K562 (cell line): ENCODE results near the gene DIPK2A. TPM values are rescaled to one million over a fixed set of nuclear protein-coding genes. Genes with fewer than 3 reads are reported as not detected.
A peak's percentile ranks its signal among the peaks of the same experiment; 100 is the strongest.

ENCODE experiments used
- ARID1B ChIP-seq: fragments of 450-650 bp; IDR thresholded peaks from 2 replicates; pipeline ENCODE4 v1.6.1; 2016; ENCODE audit warnings: antibody characterized with exemption, mild to moderate bottlenecking, inconsistent platforms
- BACH1 ChIP-seq: fragments of 200-800 bp; sonication (Bioruptor generic); IDR thresholded peaks from 2 replicates; pipeline ENCODE4 v1.6.1; 2016; ENCODE audit warnings: missing genetic modification characterization, missing compliant biosample characterization
- BRF1 ChIP-seq: IDR thresholded peaks from 3 replicates; pipeline ENCODE4 v1.6.1; 2011; ENCODE audit warnings: borderline replicate concordance, mild to moderate bottlenecking; ENCODE audit not compliant: insufficient read length; ENCODE audit errors: extremely low read depth
- DACH1 ChIP-seq: fragments of 450-650 bp; IDR thresholded peaks from 2 replicates; pipeline ENCODE4 v1.6.1; 2018; ENCODE audit not compliant: partially characterized antibody
- FOXK1 ChIP-seq: sonication (generic); formaldehyde crosslinking; IDR thresholded peaks from 2 replicates; pipeline ENCODE4 v1.8.0; 2022; ENCODE audit warnings: missing genetic modification reagents, mild to moderate bottlenecking, borderline replicate concordance
- HDAC2 ChIP-seq: fragments of 450-650 bp; IDR thresholded peaks from 2 replicates; pipeline ENCODE4 v1.6.1; 2016; ENCODE audit warnings: mild to moderate bottlenecking
- HDAC3 ChIP-seq: fragments of 450-650 bp; IDR thresholded peaks from 2 replicates; pipeline ENCODE4 v1.6.1; 2018; ENCODE audit warnings: borderline replicate concordance, mild to moderate bottlenecking, moderate library complexity; ENCODE audit not compliant: partially characterized antibody
- MAFG ChIP-seq: fragments of 450-650 bp; conservative IDR thresholded peaks from 2 replicates; pipeline ENCODE4 v1.6.1; 2016; ENCODE audit warnings: missing genetic modification characterization, missing compliant biosample characterization
- NFRKB ChIP-seq: fragments of 450-650 bp; IDR thresholded peaks from 2 replicates; pipeline ENCODE4 v1.6.1; 2016; ENCODE audit warnings: low read depth
- POLR3G ChIP-seq: IDR thresholded peaks from 2 replicates; pipeline ENCODE4 v1.6.1; 2011; ENCODE audit not compliant: insufficient read length, insufficient replicate concordance; ENCODE audit errors: extremely low read depth
- RFX1 ChIP-seq: fragments of 450-650 bp; IDR thresholded peaks from 2 replicates; pipeline ENCODE4 v1.6.1; 2016; ENCODE audit warnings: mild to moderate bottlenecking, moderate library complexity
- SMAD2 ChIP-seq: fragments of 150-350 bp; IDR thresholded peaks from 2 replicates; pipeline ENCODE4 v1.6.1; 2014; ENCODE audit warnings: low read depth, mild to moderate bottlenecking, low read length
- STAT5B ChIP-seq: fragments of 250-450 bp; sonication (Bioruptor Pico); IDR thresholded peaks from 2 replicates; pipeline ENCODE4 v1.8.0; 2021; ENCODE audit warnings: mild to moderate bottlenecking, inconsistent platforms
- TAL1 ChIP-seq: fragments of 450-650 bp; IDR thresholded peaks from 2 replicates; pipeline ENCODE4 v1.6.1; 2016; ENCODE audit warnings: mild to moderate bottlenecking
- TCFL5 ChIP-seq: fragments of 250-450 bp; sonication (Bioruptor Pico); conservative IDR thresholded peaks from 2 replicates; pipeline ENCODE4 v1.6.1; 2021; ENCODE audit warnings: mild to moderate bottlenecking, moderate library complexity, matching md5 sums
- TEAD2 ChIP-seq: fragments of 450-650 bp; IDR thresholded peaks from 2 replicates; pipeline ENCODE4 v1.6.1; 2016; ENCODE audit warnings: missing genetic modification characterization, control low read depth, missing compliant biosample characterization
- ZC3H4 ChIP-seq: sonication (generic); formaldehyde crosslinking; IDR thresholded peaks from 2 replicates; pipeline ENCODE4 v1.9.0; 2021; ENCODE audit warnings: missing genetic modification reagents, borderline replicate concordance
- ZNF140 ChIP-seq: fragments of 250-450 bp; sonication (Bioruptor Pico); IDR thresholded peaks from 2 replicates; pipeline ENCODE4 v1.8.0; 2021; ENCODE audit warnings: moderate library complexity, mild to moderate bottlenecking, inconsistent platforms
- ZNF764 ChIP-seq: fragments of 250-450 bp; sonication (Bioruptor Pico); IDR thresholded peaks from 2 replicates; pipeline ENCODE4 v1.4.0; 2020; ENCODE audit warnings: low read depth, mild to moderate bottlenecking, moderate library complexity
- polyA plus RNA-seq, 8 experiments: library from polyadenylated mRNA; depleted of rRNA in 4 of 8; stranded (reverse) in 5 of 8; unstranded in 3 of 8; fragments of >200 nt; fragmentation: Nextera tagmentation in 2 of 8; fragmentation: Illumina TruSeq in 1 of 8; extraction: Ambion mirVana in 2 of 8; extraction: Trizol in 1 of 8; gene quantifications; 2 replicates each; pipeline versions ENCODE4 v1.2.1 to v1.2.3, GENCODE V29; 2011 to 2014; ENCODE audit warnings: inconsistent platforms in 1 of 8, missing spikeins in 1 of 8
- total RNA-seq, 7 experiments: library from RNA; depleted of rRNA in 6 of 7; stranded (reverse); fragments of >200 nt in 6 of 7; fragmentation: Illumina TruSeq in 2 of 7; extraction: Trizol in 2 of 7; gene quantifications; 2 replicates each; pipeline versions ENCODE4 v1.2.1 to v1.2.3, GENCODE V29; 2011 to 2021; ENCODE audit warnings: low replicate concordance in 1 of 7
- TF ChIP-seq, protein P1 (sequence below): fragments of 250-450 bp; sonication (Bioruptor Pico); IDR thresholded peaks from 2 replicates; pipeline ENCODE4 v1.4.0; 2020; ENCODE audit warnings: borderline replicate concordance
- TF ChIP-seq, protein P2 (sequence below), 3 experiments: IDR thresholded peaks in 2 of 3; conservative IDR thresholded peaks in 1 of 3; 2 replicates each; pipeline ENCODE4 v1.5.1; 2011 to 2012; ENCODE audit warnings: low read length in 3 of 3, mild to moderate bottlenecking in 3 of 3, control low read depth in 2 of 3, improper control_type of control experiment in 1 of 3, inconsistent platforms in 1 of 3, low read depth in 1 of 3, mixed read lengths in 1 of 3, moderate library complexity in 1 of 3; ENCODE audit not compliant: insufficient read depth in 2 of 3
- TF ChIP-seq, protein P3 (sequence below): fragments of 450-650 bp; formaldehyde crosslinking; IDR thresholded peaks from 2 replicates; pipeline ENCODE4 v1.4.0; 2022; ENCODE audit warnings: missing genetic modification characterization

DIPK2A gene
- total and polyA plus RNA-seq, 9 of the 15 experiments (the other 6 are each of a cell fraction or from before 2014, with no cell fraction given), result 3.3 to 15.7 (median 7.8) TPM

DNA sequence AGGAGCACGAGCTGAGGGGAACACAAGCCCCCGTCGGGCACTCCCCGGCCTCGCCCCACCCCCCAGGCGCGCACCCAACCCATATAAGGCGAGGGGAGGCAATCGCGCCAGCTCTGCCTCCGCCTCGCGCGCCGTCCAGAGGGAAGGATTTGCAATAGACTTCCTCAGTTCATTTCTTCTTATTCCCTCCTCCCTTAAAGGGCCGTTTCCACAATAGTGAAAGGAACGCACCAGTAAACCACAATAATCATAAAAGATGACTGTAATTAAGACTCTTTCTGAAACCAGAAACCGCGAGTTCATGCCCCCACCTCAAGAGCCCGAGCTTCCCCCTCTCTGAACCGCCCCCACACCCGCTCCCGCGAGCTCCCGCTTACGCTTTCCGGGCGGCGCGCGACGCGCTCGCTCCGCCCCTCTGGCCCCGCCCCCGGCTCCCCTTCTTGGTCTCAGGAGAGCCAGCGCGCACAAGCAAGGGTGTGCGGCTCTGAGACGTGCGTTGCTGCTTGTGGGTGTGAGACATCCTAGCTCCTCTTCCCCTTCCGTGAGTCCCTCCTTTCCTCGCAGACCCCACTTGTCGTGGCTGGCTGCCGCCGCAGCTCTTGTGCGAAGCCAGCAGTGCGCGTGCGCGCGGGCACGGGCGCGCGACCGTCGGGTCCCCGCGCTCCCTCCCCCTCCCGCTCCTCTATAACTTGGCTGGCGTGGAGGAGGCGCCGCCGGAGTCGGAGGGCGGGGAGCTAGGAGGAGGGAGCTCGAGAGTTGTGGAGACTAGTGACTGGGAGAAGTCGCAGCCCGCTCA lies at the start of gene DIPK2A (continued):
- TF ChIP-seq TEAD2 (tag), result no peak
- no peak for TF ChIP-seq TAL1
- TF ChIP-seq ARID1B, result no peak; the same call in 1 of the 2 replicates
- no peak for TF ChIP-seq DACH1
- no peak; the same call in 1 of the 2 replicates for TF ChIP-seq TCFL5
- TF ChIP-seq, protein P1, sequence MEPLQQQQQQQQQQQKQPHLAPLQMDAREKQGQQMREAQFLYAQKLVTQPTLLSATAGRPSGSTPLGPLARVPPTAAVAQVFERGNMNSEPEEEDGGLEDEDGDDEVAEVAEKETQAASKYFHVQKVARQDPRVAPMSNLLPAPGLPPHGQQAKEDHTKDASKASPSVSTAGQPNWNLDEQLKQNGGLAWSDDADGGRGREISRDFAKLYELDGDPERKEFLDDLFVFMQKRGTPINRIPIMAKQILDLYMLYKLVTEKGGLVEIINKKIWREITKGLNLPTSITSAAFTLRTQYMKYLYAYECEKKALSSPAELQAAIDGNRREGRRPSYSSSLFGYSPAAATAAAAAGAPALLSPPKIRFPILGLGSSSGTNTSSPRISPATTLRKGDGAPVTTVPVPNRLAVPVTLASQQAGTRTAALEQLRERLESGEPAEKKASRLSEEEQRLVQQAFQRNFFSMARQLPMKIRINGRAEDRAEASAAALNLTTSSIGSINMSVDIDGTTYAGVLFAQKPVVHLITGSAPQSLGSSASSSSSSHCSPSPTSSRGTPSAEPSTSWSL (CRISPR knock-in tag), result no peak; the same call in 1 of the 2 replicates
- TF ChIP-seq RFX1, result no peak
- TF ChIP-seq ZNF764 (CRISPR knock-in tag), result no peak
- no peak for TF ChIP-seq BACH1 (tag)
- no peak for TF ChIP-seq STAT5B (CRISPR knock-in tag)
- no peak for TF ChIP-seq BRF1
- TF ChIP-seq, protein P2, sequence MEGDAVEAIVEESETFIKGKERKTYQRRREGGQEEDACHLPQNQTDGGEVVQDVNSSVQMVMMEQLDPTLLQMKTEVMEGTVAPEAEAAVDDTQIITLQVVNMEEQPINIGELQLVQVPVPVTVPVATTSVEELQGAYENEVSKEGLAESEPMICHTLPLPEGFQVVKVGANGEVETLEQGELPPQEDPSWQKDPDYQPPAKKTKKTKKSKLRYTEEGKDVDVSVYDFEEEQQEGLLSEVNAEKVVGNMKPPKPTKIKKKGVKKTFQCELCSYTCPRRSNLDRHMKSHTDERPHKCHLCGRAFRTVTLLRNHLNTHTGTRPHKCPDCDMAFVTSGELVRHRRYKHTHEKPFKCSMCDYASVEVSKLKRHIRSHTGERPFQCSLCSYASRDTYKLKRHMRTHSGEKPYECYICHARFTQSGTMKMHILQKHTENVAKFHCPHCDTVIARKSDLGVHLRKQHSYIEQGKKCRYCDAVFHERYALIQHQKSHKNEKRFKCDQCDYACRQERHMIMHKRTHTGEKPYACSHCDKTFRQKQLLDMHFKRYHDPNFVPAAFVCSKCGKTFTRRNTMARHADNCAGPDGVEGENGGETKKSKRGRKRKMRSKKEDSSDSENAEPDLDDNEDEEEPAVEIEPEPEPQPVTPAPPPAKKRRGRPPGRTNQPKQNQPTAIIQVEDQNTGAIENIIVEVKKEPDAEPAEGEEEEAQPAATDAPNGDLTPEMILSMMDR (IDR thresholded peaks at IDR 0.05 in 2 of 3, conservative IDR thresholded peaks at IDR 0.05 in 1 of 3; ENCODE audit: insufficient read depth in 2 of 3, low read depth in 1 of 3, low read length in 3 of 3), result no peak; a peak in 1 of 6 replicates
- no peak for TF ChIP-seq ZNF140 (CRISPR knock-in tag)
- no peak for TF ChIP-seq MAFG (tag)
- no peak for TF ChIP-seq SMAD2
- 0 out of 2 replicates have a peak, but pooled peaks have one; percentile 17 for TF ChIP-seq HDAC2
- no peak for TF ChIP-seq POLR3G
- TF ChIP-seq, protein P3, sequence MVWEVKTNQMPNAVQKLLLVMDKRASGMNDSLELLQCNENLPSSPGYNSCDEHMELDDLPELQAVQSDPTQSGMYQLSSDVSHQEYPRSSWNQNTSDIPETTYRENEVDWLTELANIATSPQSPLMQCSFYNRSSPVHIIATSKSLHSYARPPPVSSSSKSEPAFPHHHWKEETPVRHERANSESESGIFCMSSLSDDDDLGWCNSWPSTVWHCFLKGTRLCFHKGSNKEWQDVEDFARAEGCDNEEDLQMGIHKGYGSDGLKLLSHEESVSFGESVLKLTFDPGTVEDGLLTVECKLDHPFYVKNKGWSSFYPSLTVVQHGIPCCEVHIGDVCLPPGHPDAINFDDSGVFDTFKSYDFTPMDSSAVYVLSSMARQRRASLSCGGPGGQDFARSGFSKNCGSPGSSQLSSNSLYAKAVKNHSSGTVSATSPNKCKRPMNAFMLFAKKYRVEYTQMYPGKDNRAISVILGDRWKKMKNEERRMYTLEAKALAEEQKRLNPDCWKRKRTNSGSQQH (CRISPR knock-in tag), result peak; percentile 36; the same call in 1 of the 2 replicates
- TF ChIP-seq FOXK1, result no peak
- no peak for TF ChIP-seq HDAC3
- no peak for TF ChIP-seq ZC3H4
- TF ChIP-seq NFRKB, result no peak
